Measurements from ENCODE around the gene TRMT10A. TPM values are rescaled to one million over a fixed set of nuclear protein-coding genes. Genes with fewer than 3 reads are reported as not detected.
A peak's percentile ranks its signal among the peaks of the same experiment; 100 is the strongest.

TRMT10A gene
- 10.8 and 14.8 TPM in 2 replicates for total RNA-seq

DNA sequence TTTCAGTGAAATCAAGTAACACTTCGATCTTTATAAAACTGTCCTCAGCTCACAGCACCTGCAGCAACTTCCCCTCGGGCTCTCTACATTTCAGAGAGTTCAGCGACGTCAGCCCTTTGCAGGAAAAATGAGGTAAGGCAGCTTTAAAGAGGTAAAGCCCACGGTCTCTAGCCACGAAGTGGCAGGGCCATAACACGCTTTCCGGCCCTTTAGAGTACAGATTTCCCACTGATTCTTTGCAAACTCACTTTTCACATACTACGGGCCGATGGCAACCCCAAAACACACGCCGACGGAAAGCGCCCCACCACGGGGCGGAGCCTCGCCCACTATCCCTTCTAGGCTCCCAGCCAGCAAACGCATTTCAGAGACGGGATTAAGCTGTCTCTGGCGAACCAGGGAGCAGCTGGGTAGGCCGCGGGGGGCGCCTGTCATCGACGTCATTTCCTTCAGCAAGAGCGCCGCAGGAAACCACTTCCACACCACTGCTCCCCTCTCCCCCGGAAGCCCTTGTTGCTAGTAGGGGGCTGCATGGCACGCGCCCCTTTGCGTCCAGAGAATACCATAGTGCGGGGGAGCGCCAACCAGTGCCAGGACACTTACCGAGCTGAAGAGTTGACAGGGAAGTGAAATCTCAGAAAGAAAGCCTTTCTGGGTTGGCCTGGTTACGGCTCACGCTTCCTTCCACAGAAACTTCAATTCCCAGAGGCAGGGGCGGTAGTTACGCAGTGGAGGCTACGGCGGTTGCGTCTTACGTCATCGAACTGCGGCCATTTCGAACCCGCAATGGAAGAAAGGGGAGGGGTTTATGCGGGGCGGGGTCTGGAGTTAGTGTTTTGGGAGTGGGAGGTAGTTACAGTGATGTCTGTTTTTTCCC is at the start of gene TRMT10A:
Gene TRMT10A (minus strand): TSS at position 730 of the 877 bp plus-strand sequence. CDS start 4,701 bp downstream, outside the sequence.
- H3K27me3 ChIP-seq (ENCODE audit: control insufficient read depth, insufficient read depth, low read length), result no peaks in the 10 kb centered on the region
- DNase-seq (ENCODE audit: low read depth), result peak; percentile 92
- no peaks in the 10 kb centered on the region for H3K36me3 ChIP-seq (ENCODE audit: control insufficient read depth, insufficient read depth, low read length)
- TF ChIP-seq, protein P1, sequence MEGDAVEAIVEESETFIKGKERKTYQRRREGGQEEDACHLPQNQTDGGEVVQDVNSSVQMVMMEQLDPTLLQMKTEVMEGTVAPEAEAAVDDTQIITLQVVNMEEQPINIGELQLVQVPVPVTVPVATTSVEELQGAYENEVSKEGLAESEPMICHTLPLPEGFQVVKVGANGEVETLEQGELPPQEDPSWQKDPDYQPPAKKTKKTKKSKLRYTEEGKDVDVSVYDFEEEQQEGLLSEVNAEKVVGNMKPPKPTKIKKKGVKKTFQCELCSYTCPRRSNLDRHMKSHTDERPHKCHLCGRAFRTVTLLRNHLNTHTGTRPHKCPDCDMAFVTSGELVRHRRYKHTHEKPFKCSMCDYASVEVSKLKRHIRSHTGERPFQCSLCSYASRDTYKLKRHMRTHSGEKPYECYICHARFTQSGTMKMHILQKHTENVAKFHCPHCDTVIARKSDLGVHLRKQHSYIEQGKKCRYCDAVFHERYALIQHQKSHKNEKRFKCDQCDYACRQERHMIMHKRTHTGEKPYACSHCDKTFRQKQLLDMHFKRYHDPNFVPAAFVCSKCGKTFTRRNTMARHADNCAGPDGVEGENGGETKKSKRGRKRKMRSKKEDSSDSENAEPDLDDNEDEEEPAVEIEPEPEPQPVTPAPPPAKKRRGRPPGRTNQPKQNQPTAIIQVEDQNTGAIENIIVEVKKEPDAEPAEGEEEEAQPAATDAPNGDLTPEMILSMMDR (IDR thresholded peaks at IDR 0.05; ENCODE audit: insufficient read depth, low read length, poor library complexity, severe bottlenecking), result no peak
- H3K4me3 ChIP-seq (ENCODE audit: low read depth, low read length), result peak within 1 kb of the TSS; percentile 62

- no peak overlapping the region for H3K4me3 ChIP-seq (ENCODE audit: low read depth, low read length)
- TF ChIP-seq, protein P1 (IDR thresholded peaks at IDR 0.05; ENCODE audit: insufficient read depth, low read length, poor library complexity, severe bottlenecking), result no peak
- DNase-seq (ENCODE audit: low read depth), result no peak
These were observed 48.9 kb upstream of the TRMT10A start for GRCh38 chr4:99612704-99613103.

GRCh38 chr4:99612281-99612680 is 48.4 kb upstream of the TRMT10A start:
- H3K36me3 ChIP-seq (ENCODE audit: control insufficient read depth, insufficient read depth, low read length), result no peaks in the 10 kb centered on the region
- TF ChIP-seq, protein P1 (IDR thresholded peaks at IDR 0.05; ENCODE audit: insufficient read depth, low read length, poor library complexity, severe bottlenecking), result no peak
- no peak overlapping the region for H3K4me3 ChIP-seq (ENCODE audit: low read depth, low read length)
- no peaks in the 10 kb centered on the region for H3K27me3 ChIP-seq (ENCODE audit: control insufficient read depth, insufficient read depth, low read length)
- DNase-seq (ENCODE audit: low read depth), result no peak

More at GRCh38 chr4:99612704-99613103, 48.9 kb upstream of the TRMT10A start:
- Histone ChIP-seq H3K36me3 (ENCODE audit: control insufficient read depth, insufficient read depth, low read length) (no peaks in the 10 kb centered on the region), H3K27me3 (ENCODE audit: control insufficient read depth, insufficient read depth, low read length) (no peaks in the 10 kb centered on the region)

- no peak overlapping the region for H3K4me3 ChIP-seq (ENCODE audit: low read depth, low read length)
- DNase-seq (ENCODE audit: low read depth), result no peak
These were observed 46.9 kb upstream of the TRMT10A start for GRCh38 chr4:99610605-99611175.

GRCh38 chr4:99608417-99608816 is 44.6 kb upstream of the TRMT10A start:
- no peak overlapping the region for H3K4me3 ChIP-seq (ENCODE audit: low read depth, low read length)

More at GRCh38 chr4:99610605-99611175, 46.9 kb upstream of the TRMT10A start:
- TF ChIP-seq, protein P1 (IDR thresholded peaks at IDR 0.05; ENCODE audit: insufficient read depth, low read length, poor library complexity, severe bottlenecking), result no peak
- H3K27me3 ChIP-seq (ENCODE audit: control insufficient read depth, insufficient read depth, low read length), result no peaks in the 10 kb centered on the region
- no peaks in the 10 kb centered on the region for H3K36me3 ChIP-seq (ENCODE audit: control insufficient read depth, insufficient read depth, low read length)

More at GRCh38 chr4:99608417-99608816, 44.6 kb upstream of the TRMT10A start:
- H3K27me3 ChIP-seq (ENCODE audit: control insufficient read depth, insufficient read depth, low read length), result no peaks in the 10 kb centered on the region
- no peaks in the 10 kb centered on the region for H3K36me3 ChIP-seq (ENCODE audit: control insufficient read depth, insufficient read depth, low read length)
- TF ChIP-seq, protein P1 (IDR thresholded peaks at IDR 0.05; ENCODE audit: insufficient read depth, low read length, poor library complexity, severe bottlenecking), result no peak
- no peak for DNase-seq (ENCODE audit: low read depth)
